ENCODE measurements around the gene CXCL12.

- TF ChIP-seq CTCF (IDR thresholded peaks at IDR 0.05) (no peak), POLR2A (IDR thresholded peaks at IDR 0.05) (no peak)
Measured at GRCh38 chr10:44373341-44373995, 11.4 kb downstream of the CXCL12 start.
